ENCODE measurements around the gene GALNT7. TPM values are rescaled to one million over a fixed set of nuclear protein-coding genes. Genes with fewer than 3 reads are reported as not detected.
A peak's percentile ranks its signal among the peaks of the same experiment; 100 is the strongest.

The GALNT7 gene
- total RNA-seq, 4 donors from 2014 or later: 31.4 to 124 (median 105) TPM

DNA sequence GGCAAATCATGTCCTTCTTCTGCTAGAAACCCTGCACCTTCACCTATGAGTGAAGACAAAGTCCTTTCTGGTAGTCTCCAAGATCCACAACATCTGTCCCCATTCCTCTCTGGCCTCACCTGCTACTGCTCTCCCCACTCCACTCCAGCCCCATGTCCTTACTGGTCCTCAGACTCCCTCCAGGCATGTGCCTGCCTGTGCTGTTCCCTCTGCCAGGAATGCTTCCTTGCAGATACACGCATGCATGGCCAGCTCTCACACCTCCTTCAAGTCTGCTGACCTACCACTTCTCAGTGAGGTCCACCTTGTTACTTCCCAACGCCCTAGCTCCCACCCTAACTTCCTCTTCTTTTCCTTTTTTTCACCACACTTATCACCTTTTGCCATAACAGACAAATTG, 147.4 kb downstream of the GALNT7 start:
- Histone ChIP-seq H3K4me1 (no peaks in the 10 kb centered on the region), H3K36me3 (peaks cover 0 to 4% (median 0%) of the 10 kb centered on the region in 4 donors), H3K27me3 (no peaks in the 10 kb centered on the region), H3K9me3 (no peaks in the 10 kb centered on the region), H3K4me3 (no peak overlapping the region), H3K27ac (no peak overlapping the region)
- in situ Hi-C loops (cut with MboI; ENCODE audit: low pct_ligation_motif_present in 1 of 4, low pct_unique_long_range_greater_than_20kb in 1 of 4, low sequenced_read_pairs in 3 of 4) (loop anchor here in 3 of 4 donors (5.0 to 10.0 kb wide), 2 partner anchors 99 to 101 kb away; no protein-coding TSS in a partner anchor), intact Hi-C loops (cut with DNase I; ENCODE audit: low total_unique reads) (loop anchor here (5.0 kb wide), 1 partner anchor 101 kb away; no protein-coding TSS in a partner anchor)
- DNase-seq: no peak
- 60 to 93% methylated on average over 1 to 2 of the region's 2 CpGs for WGBS, 2 donors (ENCODE audit: low coverage in 1 of 2)
- no peak for TF ChIP-seq POLR2AphosphoS5 (IDR thresholded peaks at IDR 0.05)
- no peak for TF ChIP-seq POLR2A (IDR thresholded peaks at IDR 0.05)
- TF ChIP-seq EP300 (IDR thresholded peaks at IDR 0.05; ENCODE audit: low read depth): no peak
- TF ChIP-seq CTCF (IDR thresholded peaks at IDR 0.05): no peak

GRCh38 chr4:173317004-173317403, 148.4 kb downstream of the GALNT7 start:
- H3K27ac ChIP-seq: no peak overlapping the region
- TF ChIP-seq POLR2A (IDR thresholded peaks at IDR 0.05) (no peak), POLR2AphosphoS5 (IDR thresholded peaks at IDR 0.05) (no peak), EP300 (IDR thresholded peaks at IDR 0.05; ENCODE audit: low read depth) (no peak), CTCF (IDR thresholded peaks at IDR 0.05) (no peak)
- no peaks in the 10 kb centered on the region for H3K4me1 ChIP-seq
- in situ Hi-C loops (cut with MboI; ENCODE audit: low pct_ligation_motif_present in 1 of 4, low pct_unique_long_range_greater_than_20kb in 1 of 4, low sequenced_read_pairs in 3 of 4): loop anchor here in 3 of 4 donors (5.0 to 10.0 kb wide), 2 partner anchors 98 to 100 kb away; no protein-coding TSS in a partner anchor
- no peaks in the 10 kb centered on the region for H3K9me3 ChIP-seq
- H3K27me3 ChIP-seq: no peaks in the 10 kb centered on the region
- no peak overlapping the region for H3K4me3 ChIP-seq
- intact Hi-C loops (cut with DNase I; ENCODE audit: low total_unique reads): loop anchor here (5.0 kb wide), 1 partner anchor 100 kb away; no protein-coding TSS in a partner anchor
- WGBS, 2 donors (ENCODE audit: low coverage in 1 of 2): 81 to 89% methylated on average over 3 of the region's 3 CpGs
- H3K36me3 ChIP-seq: peaks cover 0 to 8% (median 0%) of the 10 kb centered on the region in 4 donors
- DNase-seq: no peak

DNA sequence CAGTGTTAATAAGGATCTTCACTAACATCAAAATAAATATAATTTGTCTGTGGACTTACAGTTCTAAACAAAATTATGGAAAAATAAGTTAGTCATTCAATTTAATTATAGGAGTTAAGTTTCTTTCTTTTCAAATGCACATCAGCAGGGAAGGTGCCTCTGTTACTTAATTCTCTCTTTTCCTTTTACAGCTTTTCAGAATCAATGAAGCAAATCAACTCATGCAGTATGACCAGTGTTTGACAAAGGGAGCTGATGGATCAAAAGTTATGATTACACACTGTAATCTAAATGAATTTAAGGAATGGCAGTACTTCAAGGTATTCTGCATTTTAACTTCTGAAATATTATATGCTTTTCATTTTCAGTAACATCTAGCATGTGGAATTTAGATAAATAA, 149.6 kb downstream of the GALNT7 start:
- no peak for DNase-seq
- Histone ChIP-seq H3K4me3 (no peak overlapping the region), H3K9me3 (no peaks in the 10 kb centered on the region), H3K27me3 (no peaks in the 10 kb centered on the region), H3K27ac (no peak overlapping the region), H3K4me1 (no peaks in the 10 kb centered on the region), H3K36me3 (peaks cover 0 to 16% (median 0%) of the 10 kb centered on the region in 4 donors)
- TF ChIP-seq POLR2A (IDR thresholded peaks at IDR 0.05) (no peak), CTCF (IDR thresholded peaks at IDR 0.05) (no peak), EP300 (IDR thresholded peaks at IDR 0.05; ENCODE audit: low read depth) (no peak), POLR2AphosphoS5 (IDR thresholded peaks at IDR 0.05) (no peak)
- in situ Hi-C loops (cut with MboI; ENCODE audit: low pct_ligation_motif_present in 1 of 4, low pct_unique_long_range_greater_than_20kb in 1 of 4, low sequenced_read_pairs in 3 of 4) (loop anchor here in 3 of 4 donors (5.0 to 10.0 kb wide), 2 partner anchors 97 to 99 kb away; no protein-coding TSS in a partner anchor), intact Hi-C loops (cut with DNase I; ENCODE audit: low total_unique reads) (loop anchor here (5.0 kb wide), 1 partner anchor 99 kb away; no protein-coding TSS in a partner anchor)

- intact Hi-C loops (cut with DNase I; ENCODE audit: low total_unique reads) (loop anchor here (5.0 kb wide), 1 partner anchor 99 kb away; no protein-coding TSS in a partner anchor), in situ Hi-C loops (cut with MboI; ENCODE audit: low pct_ligation_motif_present in 1 of 4, low pct_unique_long_range_greater_than_20kb in 1 of 4, low sequenced_read_pairs in 3 of 4) (loop anchor here in 3 of 4 donors (5.0 to 10.0 kb wide), 2 partner anchors 96 to 99 kb away; no protein-coding TSS in a partner anchor)
- no peaks in the 10 kb centered on the region for H3K27me3 ChIP-seq
- 16 to 30% methylated on average over 3 of the region's 3 CpGs for WGBS, 2 donors (ENCODE audit: low coverage in 1 of 2)
- no peak for TF ChIP-seq EP300 (IDR thresholded peaks at IDR 0.05; ENCODE audit: low read depth)
- TF ChIP-seq POLR2AphosphoS5 (IDR thresholded peaks at IDR 0.05): no peak
- peak in 4 of 5 experiments; percentile 35 to 49 (median 41) for TF ChIP-seq CTCF (IDR thresholded peaks at IDR 0.05)
- TF ChIP-seq POLR2A (IDR thresholded peaks at IDR 0.05): no peak
- no peaks in the 10 kb centered on the region for H3K4me1 ChIP-seq
- peaks cover 0 to 21% (median 0%) of the 10 kb centered on the region in 4 donors for H3K36me3 ChIP-seq
- no peak overlapping the region for H3K4me3 ChIP-seq
- H3K9me3 ChIP-seq: no peaks in the 10 kb centered on the region
- DNase-seq: no peak
- H3K27ac ChIP-seq: no peak overlapping the region
Observed at GRCh38 chr4:173318648-173319211, 150.1 kb downstream of the GALNT7 start.
